Loucy (cell line): Measurements from ENCODE around the gene TRIM60.

Experiments used
- EZH2phosphoT487 ChIP-seq: fragments of 200-600 bp; IDR thresholded peaks from 2 replicates; pipeline ENCODE4 v1.6.1; 2018; ENCODE audit warnings: antibody characterized with exemption, mild to moderate bottlenecking, moderate library complexity, borderline replicate concordance
- TF ChIP-seq, protein P1 (sequence below): fragments of 200-600 bp; sonication (generic); conservative IDR thresholded peaks from 2 replicates; pipeline ENCODE4 v1.5.1; 2014; ENCODE audit warnings: mild to moderate bottlenecking, antibody characterized with exemption, low read length

DNA sequence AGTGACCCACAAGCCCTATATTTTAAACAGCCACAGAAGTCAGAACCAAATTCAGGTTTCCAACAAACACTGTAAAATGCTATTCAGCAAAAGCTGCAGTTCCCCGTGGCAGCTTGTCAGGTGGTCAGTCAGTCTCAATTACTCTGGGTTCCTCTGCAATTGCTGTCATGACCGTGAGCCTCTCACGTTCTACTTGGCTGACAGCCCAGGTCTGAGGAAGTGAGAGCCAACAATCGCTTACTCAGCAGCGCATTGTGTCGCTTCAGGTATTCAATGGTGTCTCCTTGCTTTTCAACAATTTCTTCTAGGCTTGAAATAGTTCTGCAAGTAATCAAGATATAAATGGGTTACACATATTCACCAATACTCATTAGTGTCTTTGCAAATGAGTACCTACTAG, 47.7 kb downstream of the TRIM60 start:
- TF ChIP-seq, protein P1, sequence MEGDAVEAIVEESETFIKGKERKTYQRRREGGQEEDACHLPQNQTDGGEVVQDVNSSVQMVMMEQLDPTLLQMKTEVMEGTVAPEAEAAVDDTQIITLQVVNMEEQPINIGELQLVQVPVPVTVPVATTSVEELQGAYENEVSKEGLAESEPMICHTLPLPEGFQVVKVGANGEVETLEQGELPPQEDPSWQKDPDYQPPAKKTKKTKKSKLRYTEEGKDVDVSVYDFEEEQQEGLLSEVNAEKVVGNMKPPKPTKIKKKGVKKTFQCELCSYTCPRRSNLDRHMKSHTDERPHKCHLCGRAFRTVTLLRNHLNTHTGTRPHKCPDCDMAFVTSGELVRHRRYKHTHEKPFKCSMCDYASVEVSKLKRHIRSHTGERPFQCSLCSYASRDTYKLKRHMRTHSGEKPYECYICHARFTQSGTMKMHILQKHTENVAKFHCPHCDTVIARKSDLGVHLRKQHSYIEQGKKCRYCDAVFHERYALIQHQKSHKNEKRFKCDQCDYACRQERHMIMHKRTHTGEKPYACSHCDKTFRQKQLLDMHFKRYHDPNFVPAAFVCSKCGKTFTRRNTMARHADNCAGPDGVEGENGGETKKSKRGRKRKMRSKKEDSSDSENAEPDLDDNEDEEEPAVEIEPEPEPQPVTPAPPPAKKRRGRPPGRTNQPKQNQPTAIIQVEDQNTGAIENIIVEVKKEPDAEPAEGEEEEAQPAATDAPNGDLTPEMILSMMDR: no peak
- TF ChIP-seq EZH2phosphoT487: no peak
